GM18868 (cell line): ENCODE data around the gene KBTBD12.
"Not testable (repeated sequence)": the region's sequence is repeated elsewhere in the genome, so short reads cannot be mapped to it uniquely, and the experiment has no call there.

Source experiments
- ATAC-seq: cut with Tn5 transposase; IDR thresholded peaks from one replicate; pipeline ENCODE4 v1.9.1; 2021; ENCODE audit warnings: mild to moderate bottlenecking, moderate library complexity; ENCODE audit not compliant: unreplicated experiment

The KBTBD12 gene

GRCh38 chr3:127915115-127915936, at the start of gene KBTBD12:
TSS of gene KBTBD12 (plus strand) at chr3:127915232. CDS start at chr3:127923062, 7,830 bp downstream.
- ATAC-seq = no peak

GRCh38 chr3:127865941-127866340, 49.1 kb upstream of the KBTBD12 start:
- ATAC-seq = no peak

GRCh38 chr3:127867412-127867811, 47.6 kb upstream of the KBTBD12 start:
- no peak for ATAC-seq

- no peak for ATAC-seq
Observed at GRCh38 chr3:127867986-127868385, 47.0 kb upstream of the KBTBD12 start.

GRCh38 chr3:127870156-127870555, 44.9 kb upstream of the KBTBD12 start:
- no peak for ATAC-seq

- not testable (repeated sequence) for ATAC-seq
Observed at GRCh38 chr3:127874097-127874496, 40.9 kb upstream of the KBTBD12 start.

- ATAC-seq = no peak
Observed at GRCh38 chr3:127881586-127881985, 33.4 kb upstream of the KBTBD12 start.

GRCh38 chr3:127884041-127884440, 31.0 kb upstream of the KBTBD12 start:
- ATAC-seq = no peak

- ATAC-seq = no peak
Observed at GRCh38 chr3:127886231-127886955, 28.6 kb upstream of the KBTBD12 start.

- ATAC-seq = no peak
Observed at GRCh38 chr3:127886956-127887231, 28.1 kb upstream of the KBTBD12 start.

GRCh38 chr3:127887321-127887720, 27.7 kb upstream of the KBTBD12 start:
- no peak for ATAC-seq

- ATAC-seq = no peak
Observed at GRCh38 chr3:127888156-127888555, 26.9 kb upstream of the KBTBD12 start.

- ATAC-seq = no peak
Observed at GRCh38 chr3:127888564-127889107, 26.4 kb upstream of the KBTBD12 start.

- no peak for ATAC-seq
Observed at GRCh38 chr3:127889461-127889863, 25.6 kb upstream of the KBTBD12 start.

- ATAC-seq = no peak
Observed at GRCh38 chr3:127889976-127890650, 24.9 kb upstream of the KBTBD12 start.

GRCh38 chr3:127890651-127891290, 24.3 kb upstream of the KBTBD12 start:
- not testable (repeated sequence) for ATAC-seq

GRCh38 chr3:127894481-127894880, 20.6 kb upstream of the KBTBD12 start:
- no peak for ATAC-seq

- no peak for ATAC-seq
Observed at GRCh38 chr3:127899200-127899599, 15.8 kb upstream of the KBTBD12 start.

GRCh38 chr3:127899766-127900165, 15.3 kb upstream of the KBTBD12 start:
- ATAC-seq = no peak

GRCh38 chr3:127900536-127900935, 14.5 kb upstream of the KBTBD12 start:
- no peak for ATAC-seq

GRCh38 chr3:127902486-127902885, 12.5 kb upstream of the KBTBD12 start:
- ATAC-seq = no peak
